ENCODE measurements around the gene HHEX.
"Not testable (repeated sequence)": the region's sequence is repeated elsewhere in the genome, so short reads cannot be mapped to it uniquely, and the experiment has no call there.

The HHEX gene

DNA sequence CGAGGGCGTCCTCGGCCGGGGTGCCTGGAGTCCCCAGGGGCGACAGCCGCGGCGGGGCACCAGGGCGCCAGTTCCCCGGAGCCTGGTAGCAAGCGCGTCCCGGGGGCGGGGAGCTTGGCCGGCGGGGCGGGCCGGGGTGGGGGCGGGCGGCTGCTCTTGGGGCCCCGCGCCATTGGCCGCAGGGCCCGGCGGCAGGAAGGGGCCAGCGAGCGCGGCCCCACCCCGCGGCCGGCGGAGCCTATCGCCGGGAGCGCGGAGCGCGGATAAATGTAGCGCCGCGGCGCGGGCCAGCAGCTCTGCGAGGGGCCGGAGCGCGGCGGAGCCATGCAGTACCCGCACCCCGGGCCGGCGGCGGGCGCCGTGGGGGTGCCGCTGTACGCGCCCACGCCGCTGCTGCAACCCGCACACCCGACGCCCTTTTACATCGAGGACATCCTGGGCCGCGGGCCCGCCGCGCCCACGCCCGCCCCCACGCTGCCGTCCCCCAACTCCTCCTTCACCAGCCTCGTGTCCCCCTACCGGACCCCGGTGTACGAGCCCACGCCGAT lies at the start of gene HHEX:
Gene HHEX, plus strand, starts transcription at position 293 of the 548 bp plus-strand sequence. Its CDS starts 32 bp downstream, at position 325.
- DNase-seq = peak; percentile 44

DNA sequence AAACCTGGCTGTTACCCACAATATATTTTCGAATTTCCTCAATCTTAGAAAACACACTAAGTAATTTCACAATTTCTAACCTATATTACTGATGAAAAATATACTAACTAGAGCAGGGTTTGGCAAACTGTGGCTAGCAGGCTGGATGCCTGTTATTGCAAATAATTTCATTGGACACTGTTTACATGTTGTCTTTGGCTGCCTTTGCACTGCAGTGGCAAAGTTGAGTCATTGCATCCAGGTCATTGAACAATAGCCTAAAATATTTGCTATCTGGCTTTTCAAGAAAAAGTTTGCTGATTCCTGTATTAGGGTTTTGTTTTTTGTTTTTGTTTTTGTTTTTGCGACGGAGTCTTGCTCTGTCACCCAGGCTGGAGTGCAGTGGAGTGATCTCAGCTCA lies 49.6 kb upstream of the HHEX start:
- DNase-seq = no peak

DNA sequence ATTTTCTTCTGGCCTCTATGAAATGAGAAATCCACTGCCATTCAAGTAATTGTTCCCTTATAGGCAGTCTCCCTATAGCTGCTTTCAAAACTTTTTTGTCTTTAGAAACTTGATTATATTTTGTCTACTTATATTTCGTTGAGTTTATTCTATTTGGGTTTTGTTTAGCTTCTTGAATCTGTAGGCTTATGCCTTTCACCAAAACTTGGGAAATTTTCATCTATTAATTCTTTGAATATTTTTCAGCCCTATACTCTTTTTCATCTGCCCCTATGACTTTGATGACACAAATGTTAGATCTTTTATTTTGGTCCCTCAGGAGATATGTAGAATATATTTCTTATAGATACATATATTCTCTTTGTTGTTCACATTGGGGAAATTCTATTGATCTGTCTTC lies 48.3 kb upstream of the HHEX start:
- DNase-seq = no peak

DNA sequence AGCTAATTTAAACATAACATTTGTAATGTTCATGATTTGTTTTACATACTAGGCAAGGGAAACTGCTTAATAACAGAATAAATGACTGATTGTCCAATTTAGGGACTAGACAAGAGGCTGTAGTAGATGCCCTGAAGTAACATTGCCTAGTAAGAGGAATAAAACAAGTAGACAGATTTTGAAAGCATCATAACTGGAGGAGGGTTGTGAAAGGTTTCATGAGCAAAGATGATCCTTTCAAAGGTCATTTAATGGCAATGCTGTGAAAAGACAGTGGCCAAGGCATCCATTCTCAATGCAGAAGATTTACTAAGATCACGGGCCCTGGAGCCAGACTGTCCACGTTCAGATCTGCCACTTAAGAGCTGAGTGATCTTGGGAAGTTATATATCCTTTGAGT lies 44.8 kb upstream of the HHEX start:
- no peak for DNase-seq

- not testable (repeated sequence) for DNase-seq
Measured at GRCh38 chr10:92650864-92651263, 38.9 kb upstream of the HHEX start.

DNA sequence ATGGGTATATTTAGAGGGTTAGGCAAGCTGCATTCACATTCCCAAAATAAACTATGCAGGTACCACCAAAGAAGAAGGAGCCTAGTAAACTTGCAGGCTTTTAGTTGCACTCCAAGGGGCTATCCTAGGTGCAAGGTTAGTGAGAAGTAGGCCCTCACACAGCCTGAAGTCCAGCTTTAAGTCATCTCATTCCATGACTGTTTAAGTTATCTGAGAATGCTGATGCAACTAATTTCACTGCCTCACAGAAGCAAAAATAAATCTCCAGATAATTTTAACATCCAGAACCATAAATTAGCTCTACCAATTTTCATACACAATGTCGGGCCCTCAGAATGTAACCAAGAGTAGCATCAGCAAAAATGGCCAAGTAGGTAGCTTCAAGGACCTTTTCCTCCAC lies 34.3 kb upstream of the HHEX start:
- DNase-seq = no peak

DNA sequence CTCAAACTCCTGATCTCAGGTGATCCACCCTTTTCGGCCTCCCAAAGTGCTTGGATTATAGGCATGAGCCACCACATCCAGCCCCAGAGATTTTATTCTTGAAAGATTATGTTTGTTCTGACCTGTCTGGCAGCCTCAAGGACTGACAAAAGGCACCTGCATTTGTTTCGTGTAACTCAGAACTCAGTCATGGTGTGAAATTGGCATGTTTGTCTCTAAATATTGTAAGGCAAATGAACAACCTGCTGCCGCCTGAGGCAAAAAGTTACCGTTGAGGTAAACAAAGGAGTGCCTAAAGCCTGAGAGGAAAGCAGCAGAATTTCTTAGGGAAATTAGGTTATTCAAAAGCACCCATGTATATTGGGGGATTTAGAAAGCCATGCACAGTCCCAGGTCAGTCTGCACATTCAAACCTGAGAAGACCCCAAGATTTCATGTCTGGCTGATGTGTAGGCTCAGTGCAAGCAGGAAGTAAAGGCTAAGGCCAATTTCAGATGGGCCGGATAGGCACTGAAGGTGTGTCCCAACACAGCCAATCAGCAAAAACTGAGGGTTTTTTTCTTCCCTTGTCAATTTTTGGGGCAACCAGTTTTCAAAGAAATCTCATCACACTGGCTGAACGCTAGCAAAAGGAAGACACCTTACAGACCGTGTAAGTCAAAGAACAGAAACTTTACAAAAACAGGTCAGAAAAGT lies 33.3 kb upstream of the HHEX start:
- no peak for DNase-seq

DNA sequence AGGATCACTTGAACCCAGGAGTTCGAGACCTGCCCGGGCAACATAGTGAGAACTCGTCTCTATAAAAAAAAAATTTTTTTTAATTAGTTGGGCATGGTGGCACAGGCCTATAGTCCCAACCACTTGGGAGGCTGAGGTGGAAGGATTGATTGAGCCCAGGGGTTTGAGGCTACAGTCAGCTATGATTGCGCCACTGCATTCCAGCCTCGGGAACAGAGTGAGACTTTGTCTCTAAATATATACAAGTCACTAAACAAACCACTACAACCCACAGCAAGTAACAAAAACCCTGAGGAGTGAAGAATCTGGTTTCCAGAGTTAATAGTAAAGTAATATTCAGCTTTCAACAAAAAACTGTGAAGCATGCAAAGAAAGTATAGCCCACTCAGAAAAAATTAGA lies 32.7 kb upstream of the HHEX start:
- DNase-seq = no peak

DNA sequence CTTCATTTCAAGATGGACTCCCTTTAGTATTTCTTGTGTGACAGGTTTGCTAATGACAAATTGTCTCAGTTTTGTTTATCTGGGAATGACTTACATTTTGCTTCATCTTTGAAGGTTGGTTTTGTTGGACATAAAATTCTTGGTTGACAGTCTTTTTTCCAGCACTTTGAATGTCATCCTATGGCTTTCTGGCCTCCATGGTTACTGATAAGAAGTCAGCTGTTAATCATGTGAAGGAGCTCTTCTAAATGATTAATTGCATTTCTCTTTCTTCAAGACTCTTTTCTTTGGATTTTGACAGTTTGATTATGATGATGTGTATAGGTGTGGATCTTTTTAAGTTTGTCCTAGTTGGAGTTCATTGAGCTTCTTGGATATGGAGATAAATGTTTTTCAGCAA lies 26.9 kb upstream of the HHEX start:
- no peak for DNase-seq

DNA sequence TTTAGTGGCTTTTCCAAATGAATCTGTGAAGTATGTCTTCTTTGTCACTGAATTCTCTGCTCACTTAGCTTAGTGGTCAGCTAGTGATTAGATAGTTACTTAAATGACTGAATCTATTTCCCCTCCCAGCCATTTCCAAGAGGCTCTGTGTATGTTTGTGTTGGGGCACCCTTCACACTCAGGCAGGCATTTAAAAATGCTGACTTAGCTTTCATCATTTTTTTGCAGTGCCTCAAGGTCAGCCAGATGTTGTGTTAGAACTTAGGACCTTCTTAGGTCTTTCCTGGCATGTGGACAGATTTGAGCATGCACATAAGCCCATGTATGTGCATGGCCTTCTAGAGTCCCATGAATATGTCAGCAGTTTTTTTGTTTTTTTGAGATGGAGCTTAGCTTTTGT lies 25.4 kb upstream of the HHEX start:
- no peak for DNase-seq

- no peak for DNase-seq
Measured at GRCh38 chr10:92667078-92667477, 22.7 kb upstream of the HHEX start.

- DNase-seq = no peak
Measured at GRCh38 chr10:92677708-92678107, 12.0 kb upstream of the HHEX start.

DNA sequence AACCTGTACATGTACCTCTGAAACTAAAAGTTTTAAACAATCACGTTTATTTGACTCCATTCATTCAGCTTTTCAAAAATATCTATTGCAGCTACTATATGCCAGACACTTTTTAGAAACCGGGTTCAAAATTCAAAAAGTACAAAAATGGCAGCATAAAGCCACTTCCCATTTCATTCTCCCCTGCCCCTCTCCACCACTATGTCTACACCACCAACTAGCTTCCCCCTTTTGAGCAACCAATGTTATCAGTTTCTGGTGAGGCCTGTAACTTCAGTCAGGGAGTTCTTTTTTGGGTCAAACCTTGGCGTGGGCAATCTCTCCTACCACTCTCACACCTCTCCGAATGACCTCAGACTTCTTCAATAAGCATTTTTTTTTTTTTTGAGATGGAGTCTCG lies 11.5 kb upstream of the HHEX start:
- DNase-seq = no peak

DNA sequence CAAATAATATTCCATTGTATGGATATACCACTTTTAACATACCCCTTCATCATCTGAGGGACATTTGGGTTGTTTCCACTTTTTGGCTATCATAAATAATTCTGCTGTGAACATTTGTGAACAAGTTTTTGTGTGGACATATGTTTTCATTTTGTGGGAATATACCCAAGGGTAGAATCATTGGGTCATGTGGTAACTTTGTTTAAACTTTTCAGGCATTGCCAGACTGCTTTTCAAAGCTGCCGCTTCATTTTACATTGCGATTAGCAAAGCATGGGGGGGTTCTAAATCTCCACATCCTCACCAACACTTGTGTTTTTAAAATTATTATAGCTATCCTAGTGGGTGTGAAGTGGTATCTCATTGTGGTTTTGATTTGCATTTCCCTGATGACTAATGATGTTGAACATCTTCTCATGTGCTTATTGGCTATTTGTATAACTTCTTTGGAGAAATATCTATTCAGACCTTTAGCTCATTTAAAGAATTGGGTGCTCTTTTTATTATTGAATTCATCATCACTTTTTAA lies 8.4 kb upstream of the HHEX start:
- DNase-seq = no peak

DNA sequence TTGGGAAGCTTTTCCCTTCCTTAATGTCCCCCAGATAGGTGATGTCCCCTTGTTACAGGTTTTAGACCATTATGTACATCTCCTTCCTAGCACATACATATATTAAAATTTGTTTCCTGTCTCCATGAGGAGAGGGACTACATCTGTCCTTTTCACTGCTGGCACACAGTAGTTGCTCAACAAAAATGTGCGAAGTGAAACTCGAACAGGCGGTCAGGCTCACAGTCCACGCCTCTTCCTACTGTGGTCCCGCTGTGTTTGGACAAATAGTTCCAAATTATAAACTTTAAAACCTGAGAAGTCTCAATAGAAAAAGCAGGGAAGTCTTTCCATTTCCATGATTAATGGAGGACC lies 1.2 kb upstream of the HHEX start:
- DNase-seq = no peak

DNA sequence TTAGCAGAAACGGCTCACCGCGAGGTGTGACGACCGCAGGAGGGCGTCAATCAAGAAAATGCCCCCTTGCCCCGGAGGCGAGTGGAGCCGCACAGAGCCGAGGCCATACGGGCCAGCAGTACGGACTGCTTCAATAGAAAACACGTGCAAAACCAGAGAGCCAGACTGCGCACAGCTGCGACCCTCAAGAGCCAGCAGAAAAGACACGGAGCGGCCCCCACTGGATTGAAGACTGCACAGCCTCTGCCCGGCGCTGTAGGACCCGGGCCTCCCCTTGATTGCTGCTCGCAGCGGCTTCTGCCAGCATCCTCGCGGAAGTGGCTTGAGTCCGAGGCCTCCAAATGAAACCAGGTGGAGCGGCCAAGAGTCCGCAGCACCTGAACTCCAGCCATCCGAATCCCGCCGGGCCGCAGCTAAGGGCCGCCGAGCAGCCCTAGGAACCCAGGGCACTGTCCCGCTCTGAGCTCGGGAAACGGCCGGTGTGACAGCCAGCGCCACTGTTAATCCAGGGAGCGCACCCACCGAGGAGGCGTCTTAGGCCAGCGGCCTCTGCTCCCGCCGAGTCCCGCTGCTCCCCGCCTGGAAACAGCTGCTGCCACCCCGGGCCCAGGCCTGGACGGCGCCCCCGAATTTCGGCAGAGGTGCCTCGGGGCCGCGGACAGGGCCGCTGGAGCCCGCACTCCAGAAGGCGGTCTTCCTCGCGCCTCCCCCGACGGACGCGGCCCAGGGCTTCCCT lies 660 bp upstream of the HHEX start:
- DNase-seq = peak; percentile 54

- DNase-seq = peak; percentile 65
Measured at GRCh38 chr10:92690211-92690914, 608 bp downstream of the HHEX start.

DNA sequence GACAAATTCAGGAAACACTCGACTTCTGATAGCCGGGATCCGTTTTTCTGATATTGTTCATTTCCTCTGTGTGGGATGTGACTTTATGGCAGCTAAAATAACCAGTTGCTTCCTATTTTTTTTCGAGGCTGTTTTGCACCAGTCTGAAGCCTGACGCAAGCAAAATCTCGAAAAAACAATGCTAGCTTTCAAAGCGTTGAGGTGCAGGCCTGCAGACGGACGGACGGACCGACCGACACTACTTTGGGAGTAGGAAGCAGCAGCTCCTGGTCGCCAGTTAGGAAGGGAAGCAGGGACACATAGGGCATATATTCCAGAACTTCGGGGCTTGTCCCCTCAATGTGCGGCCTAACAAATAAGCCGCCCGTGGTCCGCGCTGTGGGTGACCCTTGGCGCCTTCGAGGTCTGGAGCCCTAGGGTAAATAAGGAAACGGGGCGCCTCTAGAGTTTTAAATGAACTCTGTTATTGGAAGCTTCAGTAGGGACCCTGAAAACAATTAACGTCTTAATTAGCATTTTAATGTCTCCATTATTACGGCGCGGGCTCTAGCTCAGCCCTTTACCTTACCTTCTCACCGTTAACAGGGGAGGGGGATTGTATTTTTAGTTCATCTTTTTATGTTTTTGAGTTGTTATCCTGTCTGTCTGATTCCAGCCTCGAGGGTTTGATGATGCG lies 1.3 kb downstream of the HHEX start:
- no peak for DNase-seq

GRCh38 chr10:92691591-92692079 lies 1.9 kb downstream of the HHEX start:
- peak; percentile 34 for DNase-seq

- peak; percentile 24 for DNase-seq
Measured at GRCh38 chr10:92692080-92692671, 2.4 kb downstream of the HHEX start.

DNA sequence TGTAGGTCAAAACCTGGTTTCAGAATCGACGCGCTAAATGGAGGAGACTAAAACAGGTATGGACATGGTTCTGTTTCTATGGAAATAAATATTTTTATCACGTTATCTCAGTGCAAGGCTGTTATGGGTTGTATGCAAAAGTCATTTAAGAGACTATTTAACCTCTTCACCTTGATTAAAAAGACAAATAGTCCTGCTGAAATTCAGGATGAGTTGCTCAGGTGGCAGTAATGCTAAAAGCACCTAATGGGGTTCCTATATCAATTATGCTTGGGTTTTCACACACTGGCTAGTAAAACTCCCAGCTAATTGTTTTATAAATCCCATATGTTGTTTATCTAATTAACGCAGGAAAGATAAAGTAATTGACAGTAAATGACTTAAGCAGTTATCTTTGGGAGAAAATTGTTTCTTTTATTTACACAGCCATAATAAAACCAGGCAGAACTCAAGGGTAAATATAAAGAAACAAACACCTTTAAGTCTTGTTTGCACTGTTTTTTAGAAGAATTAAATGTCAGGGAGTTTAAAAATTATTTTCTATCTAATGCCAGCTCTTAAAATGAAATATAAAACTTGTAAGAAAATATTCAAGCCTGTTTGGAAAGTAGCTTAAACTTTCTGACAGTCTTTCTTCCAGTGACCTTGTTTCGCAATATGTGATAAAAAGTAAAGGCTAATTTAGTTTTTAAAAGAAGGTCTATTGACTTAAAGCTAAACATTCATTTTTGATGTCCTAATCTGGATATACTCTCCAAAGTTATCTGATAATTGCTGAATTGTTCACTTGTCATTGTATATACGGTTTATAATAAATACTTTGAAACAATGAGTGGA lies 3.2 kb downstream of the HHEX start:
- DNase-seq = no peak

Data from right hindlimb (tissue), 1 donor.